ENCODE measurements around the gene C19orf81. TPM values are rescaled to one million over a fixed set of nuclear protein-coding genes. Genes with fewer than 3 reads are reported as not detected.

C19orf81 gene
- total and polyA plus RNA-seq, 9 of the 15 experiments (the other 6 are each of a cell fraction or from before 2014, with no cell fraction given): 2.5 to 42.9 (median 33.0) TPM; not detected in 4

DNA sequence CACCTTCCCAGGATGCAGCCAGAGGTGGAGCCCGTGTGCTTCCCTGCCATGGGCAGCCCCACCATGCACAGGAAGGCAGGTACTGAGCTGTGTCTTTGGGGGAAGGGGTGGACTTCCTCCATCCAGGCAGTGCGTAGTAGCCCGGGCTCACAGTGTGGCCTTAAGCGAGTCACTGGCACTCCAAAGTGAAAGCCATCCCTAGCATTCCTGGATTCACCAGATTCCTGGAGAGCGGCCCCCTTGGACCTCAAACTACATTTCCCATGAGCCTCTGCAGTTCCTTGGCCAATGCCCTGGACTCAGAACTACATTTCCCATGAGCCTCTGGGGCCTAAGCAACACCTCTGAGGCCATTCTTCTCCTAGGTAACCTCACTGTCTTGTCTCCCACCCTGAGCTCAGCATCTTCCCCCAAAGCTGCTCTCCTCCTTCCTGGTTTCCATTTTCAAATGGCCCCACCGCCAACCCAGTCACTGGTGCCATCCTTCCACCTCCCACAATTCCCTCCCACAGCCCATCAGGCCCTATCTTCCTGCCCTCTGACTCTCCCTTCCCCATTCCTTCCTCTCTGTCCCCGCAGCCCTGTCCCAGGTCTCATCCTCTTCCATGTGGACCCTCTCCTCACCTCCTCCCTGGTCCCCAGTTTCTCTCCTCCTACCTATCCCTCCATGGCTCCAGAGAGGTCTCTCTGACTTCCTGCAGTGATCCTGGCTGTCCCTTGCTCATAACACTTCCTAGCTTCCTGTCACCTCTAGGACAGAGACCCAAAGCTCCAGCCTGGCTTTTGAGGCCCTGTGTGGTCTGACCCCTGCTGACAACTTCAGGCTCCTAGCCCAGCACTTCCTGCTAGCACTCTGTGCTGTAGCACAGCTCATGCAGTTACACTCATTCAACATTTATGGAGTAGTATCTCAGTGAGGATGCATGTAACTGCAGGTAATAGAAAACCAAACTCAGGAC, at the start of gene C19orf81 (continued):
- TF ChIP-seq, protein P1, sequence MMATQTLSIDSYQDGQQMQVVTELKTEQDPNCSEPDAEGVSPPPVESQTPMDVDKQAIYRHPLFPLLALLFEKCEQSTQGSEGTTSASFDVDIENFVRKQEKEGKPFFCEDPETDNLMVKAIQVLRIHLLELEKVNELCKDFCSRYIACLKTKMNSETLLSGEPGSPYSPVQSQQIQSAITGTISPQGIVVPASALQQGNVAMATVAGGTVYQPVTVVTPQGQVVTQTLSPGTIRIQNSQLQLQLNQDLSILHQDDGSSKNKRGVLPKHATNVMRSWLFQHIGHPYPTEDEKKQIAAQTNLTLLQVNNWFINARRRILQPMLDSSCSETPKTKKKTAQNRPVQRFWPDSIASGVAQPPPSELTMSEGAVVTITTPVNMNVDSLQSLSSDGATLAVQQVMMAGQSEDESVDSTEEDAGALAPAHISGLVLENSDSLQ (IDR thresholded peaks at IDR 0.05): 0 out of 2 replicates have a peak, but pooled peaks have one; percentile 20
- TF ChIP-seq CEBPB (tag; IDR thresholded peaks at IDR 0.05) (0 out of 2 replicates have a peak, but pooled peaks have one; percentile 12), MAFF (IDR thresholded peaks at IDR 0.05; ENCODE audit: low read length) (no peak), FOXJ3 (CRISPR knock-in tag; IDR thresholded peaks at IDR 0.05) (no peak), TRIM28 (IDR thresholded peaks at IDR 0.05) (no peak), SP1 (CRISPR knock-in tag; IDR thresholded peaks at IDR 0.05) (no peak), NCOA6 (IDR thresholded peaks at IDR 0.05) (no peak), SNIP1 (IDR thresholded peaks at IDR 0.05; ENCODE audit: low read depth) (peak; percentile 39; the same call in 1 of the 2 replicates), NRF1 (conservative IDR thresholded peaks at IDR 0.05 in 1 of 2, IDR thresholded peaks at IDR 0.05 in 1 of 2) (peak in 1 of 2 experiments; percentile 32; a peak in 1 of 4 replicates), TAL1 (IDR thresholded peaks at IDR 0.05) (no peak), ZNF695 (CRISPR knock-in tag; IDR thresholded peaks at IDR 0.05) (no peak), SIN3A (IDR thresholded peaks at IDR 0.05; ENCODE audit: borderline replicate concordance in 2 of 2, control insufficient read depth in 1 of 2, low read depth in 2 of 2, low read length in 2 of 2) (no peak), NCOA4 (IDR thresholded peaks at IDR 0.05; ENCODE audit: partially characterized antibody) (no peak), MTA1 (IDR thresholded peaks at IDR 0.05; ENCODE audit: borderline replicate concordance) (no peak), CREB5 (CRISPR knock-in tag; IDR thresholded peaks at IDR 0.05) (no peak), HDAC1 (IDR thresholded peaks at IDR 0.05) (peak in 1 of 2 experiments; percentile 69; a peak in 2 of 4 replicates), MYNN (IDR thresholded peaks at IDR 0.05) (no peak), MYNN (CRISPR knock-in tag; IDR thresholded peaks at IDR 0.05) (no peak), YBX1 (IDR thresholded peaks at IDR 0.05) (no peak), GTF2F1 (IDR thresholded peaks at IDR 0.05; ENCODE audit: low read depth, low read length) (no peak), CEBPG (CRISPR knock-in tag; IDR thresholded peaks at IDR 0.05) (0 out of 2 replicates have a peak, but pooled peaks have one; percentile 29), CEBPG (tag; conservative IDR thresholded peaks at IDR 0.05 in 1 of 2, IDR thresholded peaks at IDR 0.05 in 1 of 2) (peak in 1 of 2 experiments; percentile 25; a peak in 1 of 4 replicates)
- TF ChIP-seq, protein P2, sequence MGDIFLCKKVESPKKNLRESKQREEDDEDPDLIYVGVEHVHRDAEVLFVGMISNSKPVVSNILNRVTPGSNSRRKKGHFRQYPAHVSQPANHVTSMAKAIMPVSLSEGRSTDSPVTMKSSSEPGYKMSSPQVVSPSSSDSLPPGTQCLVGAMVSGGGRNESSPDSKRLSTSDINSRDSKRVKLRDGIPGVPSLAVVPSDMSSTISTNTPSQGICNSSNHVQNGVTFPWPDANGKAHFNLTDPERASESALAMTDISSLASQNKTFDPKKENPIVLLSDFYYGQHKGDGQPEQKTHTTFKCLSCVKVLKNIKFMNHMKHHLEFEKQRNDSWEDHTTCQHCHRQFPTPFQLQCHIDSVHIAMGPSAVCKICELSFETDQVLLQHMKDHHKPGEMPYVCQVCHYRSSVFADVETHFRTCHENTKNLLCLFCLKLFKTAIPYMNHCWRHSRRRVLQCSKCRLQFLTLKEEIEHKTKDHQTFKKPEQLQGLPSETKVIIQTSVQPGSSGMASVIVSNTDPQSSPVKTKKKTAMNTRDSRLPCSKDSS (IDR thresholded peaks at IDR 0.05; ENCODE audit: low read depth, partially characterized antibody): no peak

All from K562 (cell line).